Measurements from ENCODE around the gene IMPA2.
"Not testable (repeated sequence)": the region's sequence is repeated elsewhere in the genome, so short reads cannot be mapped to it uniquely, and the experiment has no call there.

IMPA2 gene

GRCh38 chr18:12056884-12057402, 75.6 kb downstream of the IMPA2 start:
- no peak for DNase-seq
- in situ Hi-C loops (cut with HindIII; ENCODE audit: low pct_ligation_motif_present, low pct_unique_long_range_greater_than_20kb, low sequenced_read_pairs), result no loop called here

- DNase-seq, result no peak
- in situ Hi-C loops (cut with HindIII; ENCODE audit: low pct_ligation_motif_present, low pct_unique_long_range_greater_than_20kb, low sequenced_read_pairs), result no loop called here
Measured at GRCh38 chr18:12057419-12058039, 76.2 kb downstream of the IMPA2 start.

- in situ Hi-C loops (cut with HindIII; ENCODE audit: low pct_ligation_motif_present, low pct_unique_long_range_greater_than_20kb, low sequenced_read_pairs), result no loop called here
- no peak for DNase-seq
Measured at GRCh38 chr18:12059334-12060181, 78.3 kb downstream of the IMPA2 start.

GRCh38 chr18:12060182-12060870, 79.0 kb downstream of the IMPA2 start:
- in situ Hi-C loops (cut with HindIII; ENCODE audit: low pct_ligation_motif_present, low pct_unique_long_range_greater_than_20kb, low sequenced_read_pairs), result no loop called here
- no peak for DNase-seq

- no peak for DNase-seq
- in situ Hi-C loops (cut with HindIII; ENCODE audit: low pct_ligation_motif_present, low pct_unique_long_range_greater_than_20kb, low sequenced_read_pairs), result no loop called here
Measured at GRCh38 chr18:12061685-12062084, 80.4 kb downstream of the IMPA2 start.

GRCh38 chr18:12062974-12063373, 81.7 kb downstream of the IMPA2 start:
- in situ Hi-C loops (cut with HindIII; ENCODE audit: low pct_ligation_motif_present, low pct_unique_long_range_greater_than_20kb, low sequenced_read_pairs), result no loop called here
- DNase-seq, result no peak

GRCh38 chr18:12064086-12064763, 82.9 kb downstream of the IMPA2 start:
- no peak for DNase-seq
- in situ Hi-C loops (cut with HindIII; ENCODE audit: low pct_ligation_motif_present, low pct_unique_long_range_greater_than_20kb, low sequenced_read_pairs), result no loop called here

- no peak for DNase-seq
- in situ Hi-C loops (cut with HindIII; ENCODE audit: low pct_ligation_motif_present, low pct_unique_long_range_greater_than_20kb, low sequenced_read_pairs), result no loop called here
Measured at GRCh38 chr18:12065397-12065796, 84.1 kb downstream of the IMPA2 start.

- DNase-seq, result no peak
- in situ Hi-C loops (cut with HindIII; ENCODE audit: low pct_ligation_motif_present, low pct_unique_long_range_greater_than_20kb, low sequenced_read_pairs), result no loop called here
Measured at GRCh38 chr18:12066910-12067511, 85.7 kb downstream of the IMPA2 start.

GRCh38 chr18:12067671-12068070, 86.4 kb downstream of the IMPA2 start:
- in situ Hi-C loops (cut with HindIII; ENCODE audit: low pct_ligation_motif_present, low pct_unique_long_range_greater_than_20kb, low sequenced_read_pairs), result no loop called here
- no peak for DNase-seq

GRCh38 chr18:12068316-12068949, 87.1 kb downstream of the IMPA2 start:
- not testable (repeated sequence) for DNase-seq

GRCh38 chr18:12068950-12069320, 87.6 kb downstream of the IMPA2 start:
- DNase-seq, result no peak
- in situ Hi-C loops (cut with HindIII; ENCODE audit: low pct_ligation_motif_present, low pct_unique_long_range_greater_than_20kb, low sequenced_read_pairs), result no loop called here

More at GRCh38 chr18:12068316-12068949, 87.1 kb downstream of the IMPA2 start:
- in situ Hi-C loops (cut with HindIII; ENCODE audit: low pct_ligation_motif_present, low pct_unique_long_range_greater_than_20kb, low sequenced_read_pairs), result not testable (repeated sequence)

GRCh38 chr18:12071066-12071465, 89.8 kb downstream of the IMPA2 start:
- DNase-seq; in situ Hi-C loops (cut with HindIII; ENCODE audit: low pct_ligation_motif_present, low pct_unique_long_range_greater_than_20kb, low sequenced_read_pairs): not testable (repeated sequence)

GRCh38 chr18:12072996-12073395, 91.7 kb downstream of the IMPA2 start:
- in situ Hi-C loops (cut with HindIII; ENCODE audit: low pct_ligation_motif_present, low pct_unique_long_range_greater_than_20kb, low sequenced_read_pairs), result no loop called here
- DNase-seq, result no peak

GRCh38 chr18:12074736-12075135, 93.4 kb downstream of the IMPA2 start:
- in situ Hi-C loops (cut with HindIII; ENCODE audit: low pct_ligation_motif_present, low pct_unique_long_range_greater_than_20kb, low sequenced_read_pairs), result no loop called here

GRCh38 chr18:12076424-12077140, 95.3 kb downstream of the IMPA2 start:
- in situ Hi-C loops (cut with HindIII; ENCODE audit: low pct_ligation_motif_present, low pct_unique_long_range_greater_than_20kb, low sequenced_read_pairs), result no loop called here
- DNase-seq, result no peak

More at GRCh38 chr18:12074736-12075135, 93.4 kb downstream of the IMPA2 start:
- no peak for DNase-seq

- in situ Hi-C loops (cut with HindIII; ENCODE audit: low pct_ligation_motif_present, low pct_unique_long_range_greater_than_20kb, low sequenced_read_pairs); DNase-seq: not testable (repeated sequence)
Measured at GRCh38 chr18:12077994-12078393, 96.7 kb downstream of the IMPA2 start.

All from ACHN (cell line).